Inflammatory macrophage treated with lipopolysaccharide for 1 hour (primary cell): ENCODE results near the gene DNAL4.

ENCODE experiments used
- DNase-seq, 2 donors: peaks; one replicate each; pipeline ENCODE4 v3.0.0-alpha.2; 2020 to 2022

DNAL4 gene

GRCh38 chr22:38738475-38739070, 55.4 kb downstream of the DNAL4 start:
- DNase-seq: no peak

GRCh38 chr22:38737302-38738060, 56.5 kb downstream of the DNAL4 start:
- DNase-seq: no peak

GRCh38 chr22:38736257-38736570, 57.7 kb downstream of the DNAL4 start:
- no peak for DNase-seq

- no peak for DNase-seq
Observed at GRCh38 chr22:38735465-38736256, 58.3 kb downstream of the DNAL4 start.

- DNase-seq: no peak
Observed at GRCh38 chr22:38735126-38735464, 58.8 kb downstream of the DNAL4 start.

- DNase-seq: no peak
Observed at GRCh38 chr22:38734421-38735100, 59.4 kb downstream of the DNAL4 start.

GRCh38 chr22:38733724-38734381, 60.1 kb downstream of the DNAL4 start:
- no peak for DNase-seq

GRCh38 chr22:38733329-38733723, 60.6 kb downstream of the DNAL4 start:
- DNase-seq: peak in 1 of 2 donors; percentile 49

GRCh38 chr22:38732251-38732815, 61.6 kb downstream of the DNAL4 start:
- DNase-seq: no peak

- no peak for DNase-seq
Observed at GRCh38 chr22:38731703-38732161, 62.2 kb downstream of the DNAL4 start.

- DNase-seq: no peak
Observed at GRCh38 chr22:38730411-38730871, 63.5 kb downstream of the DNAL4 start.

GRCh38 chr22:38729946-38730345, 64.0 kb downstream of the DNAL4 start:
- DNase-seq: no peak

- no peak for DNase-seq
Observed at GRCh38 chr22:38728871-38729796, 64.8 kb downstream of the DNAL4 start.
